Measurements from ENCODE around the gene AMBRA1.

The AMBRA1 gene

DNA sequence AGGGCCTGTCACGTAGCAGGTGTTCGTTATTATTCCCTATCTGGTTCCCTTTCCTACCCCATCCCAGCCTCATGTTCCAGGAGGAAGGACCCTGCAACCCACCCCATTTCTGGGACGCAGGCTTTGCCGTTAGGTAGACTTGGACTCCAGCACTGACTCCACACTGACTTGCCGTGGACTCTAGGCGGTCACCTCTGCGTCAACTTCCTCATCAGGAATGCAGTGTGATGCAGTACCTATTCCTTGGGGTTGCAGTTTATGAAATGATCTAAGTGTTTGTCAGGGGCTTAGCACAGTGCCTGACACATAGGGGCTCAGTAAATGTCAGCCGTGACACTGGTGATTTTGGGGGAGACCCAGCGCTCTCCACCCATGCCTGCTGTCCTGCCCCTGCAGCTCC lies 229.8 kb downstream of the AMBRA1 start:
- DNase-seq: no peak

DNA sequence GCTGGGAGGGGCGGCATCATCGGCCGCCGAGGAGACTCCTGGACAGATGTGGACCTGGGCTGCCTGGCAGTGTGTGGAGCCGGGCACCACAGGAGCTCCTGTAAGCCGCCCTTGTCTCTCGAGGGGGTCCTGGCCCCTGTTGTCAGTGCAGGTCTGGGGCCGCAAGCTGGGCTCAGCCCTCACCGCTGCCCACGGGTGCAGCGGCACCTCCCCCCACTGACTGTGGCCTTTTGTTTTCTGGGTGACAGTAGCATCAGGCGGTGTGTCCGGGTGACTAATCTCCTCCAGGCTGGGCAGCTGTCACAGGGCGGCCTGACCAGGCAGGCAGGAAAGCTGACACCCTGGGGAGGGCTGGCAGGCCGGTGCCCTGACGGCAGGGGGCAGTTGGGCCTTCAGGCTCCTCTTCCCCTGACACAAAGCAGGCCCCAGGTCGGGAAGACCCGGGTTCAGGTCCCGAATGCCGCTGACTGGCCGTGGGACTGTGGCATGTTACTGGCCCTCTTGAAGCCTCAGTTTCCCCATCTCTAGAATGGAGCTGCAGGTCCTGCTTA lies 230.3 kb downstream of the AMBRA1 start:
- DNase-seq: peak; percentile 56

DNA sequence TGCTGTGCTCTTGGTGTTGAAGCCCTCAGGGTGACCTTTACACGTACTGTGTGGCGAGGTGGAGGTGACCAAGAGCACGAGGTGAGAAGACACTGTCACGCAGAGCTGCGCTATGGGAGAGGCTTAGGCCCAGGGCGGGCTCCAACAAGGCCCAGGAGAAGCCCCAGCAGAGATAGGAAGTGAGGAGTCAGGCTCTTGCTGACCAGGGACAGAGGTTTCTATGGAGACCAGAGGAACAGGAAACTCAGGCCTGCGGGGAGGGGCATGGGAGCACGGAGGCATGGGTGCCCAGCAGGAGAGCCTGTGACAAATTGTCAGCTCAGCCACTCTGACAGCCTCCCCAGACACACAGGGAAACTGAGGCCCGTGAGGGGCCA lies 230.8 kb downstream of the AMBRA1 start:
- DNase-seq: peak; percentile 80

DNA sequence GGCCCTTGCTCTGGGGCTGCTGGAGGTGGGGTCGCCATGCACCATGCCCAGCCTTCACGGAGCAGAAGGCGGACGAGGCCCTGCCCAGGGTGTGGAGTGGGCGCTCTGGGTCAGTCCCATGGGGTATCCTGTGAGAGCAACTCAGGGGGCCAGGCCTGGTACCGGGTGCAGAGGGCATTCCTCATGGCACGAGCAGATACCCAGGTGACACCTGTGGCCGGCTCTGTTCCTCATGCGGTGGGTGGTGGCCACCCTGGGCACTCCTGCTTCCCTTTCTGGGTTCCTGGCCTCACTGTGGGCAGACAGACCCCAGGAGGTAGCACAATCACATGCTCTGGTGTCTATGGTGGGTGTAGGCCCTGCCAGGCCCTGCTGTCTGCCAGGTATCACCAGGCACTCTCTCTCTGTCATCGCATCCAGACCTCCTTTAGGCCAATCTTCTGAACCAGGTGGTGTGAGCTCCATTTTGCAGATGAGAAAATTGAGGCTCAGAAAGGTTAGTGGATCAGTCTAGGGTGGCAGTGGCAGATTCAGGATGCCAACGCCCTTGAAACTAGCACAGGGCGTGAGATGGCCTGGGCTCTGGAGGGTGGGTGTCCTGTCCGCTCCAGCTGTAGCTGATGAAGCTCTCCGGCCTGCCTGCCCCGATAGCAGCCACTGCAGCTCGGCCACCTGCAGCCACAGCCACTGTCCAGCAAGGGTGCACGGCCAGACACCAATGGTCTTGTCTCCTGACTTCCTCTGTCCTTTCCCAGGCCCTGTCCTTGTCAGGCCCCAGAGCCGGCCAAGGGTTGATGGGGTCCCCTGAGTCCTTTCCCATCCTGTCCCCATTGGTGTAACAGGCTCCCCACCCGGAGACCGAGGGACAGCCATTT lies 231.4 kb downstream of the AMBRA1 start:
- DNase-seq: no peak

DNA sequence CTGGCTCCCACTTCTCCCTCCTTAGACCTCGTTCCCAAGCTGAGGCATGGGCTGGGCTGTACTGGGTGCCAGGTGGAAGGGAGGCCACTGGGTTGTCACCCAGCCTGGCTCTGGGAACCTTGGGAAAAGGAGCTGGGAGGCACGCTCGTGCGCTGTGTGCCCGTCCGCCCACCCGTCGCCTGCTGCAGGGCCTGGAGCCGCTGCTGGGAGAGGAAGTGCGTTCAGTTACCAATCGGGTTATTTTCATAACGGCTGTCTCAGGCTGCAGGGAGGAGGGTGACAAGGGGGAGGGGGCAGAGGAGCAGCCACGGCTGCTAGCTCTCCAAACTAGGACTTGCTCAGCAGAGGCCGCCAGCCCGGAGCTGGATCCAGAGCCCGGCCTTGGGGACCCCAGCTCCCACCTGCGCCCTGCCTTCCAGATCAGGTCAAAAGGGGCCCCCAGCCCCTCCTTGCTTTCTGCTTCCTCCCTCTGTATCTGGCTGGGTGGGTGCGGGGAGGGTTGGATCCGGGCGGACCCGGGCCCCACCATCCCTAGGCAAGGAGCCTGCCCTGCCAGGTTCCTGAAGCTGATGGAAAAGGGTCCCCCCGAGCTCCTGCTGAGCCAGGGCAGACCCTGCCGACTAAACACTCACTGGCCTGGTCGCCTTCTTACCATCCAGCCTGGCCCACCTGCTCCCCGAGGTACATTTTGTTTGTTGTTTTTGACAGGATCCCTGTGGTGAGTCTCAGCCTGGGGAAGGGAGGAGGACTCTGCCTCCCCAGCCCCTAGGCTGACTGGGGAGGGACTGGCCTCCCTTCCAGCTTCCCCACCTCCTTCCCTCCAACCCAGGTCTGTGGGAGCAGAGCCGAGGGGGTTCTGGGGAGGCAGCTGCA lies 232.3 kb downstream of the AMBRA1 start:
- peak; percentile 54 for DNase-seq

DNA sequence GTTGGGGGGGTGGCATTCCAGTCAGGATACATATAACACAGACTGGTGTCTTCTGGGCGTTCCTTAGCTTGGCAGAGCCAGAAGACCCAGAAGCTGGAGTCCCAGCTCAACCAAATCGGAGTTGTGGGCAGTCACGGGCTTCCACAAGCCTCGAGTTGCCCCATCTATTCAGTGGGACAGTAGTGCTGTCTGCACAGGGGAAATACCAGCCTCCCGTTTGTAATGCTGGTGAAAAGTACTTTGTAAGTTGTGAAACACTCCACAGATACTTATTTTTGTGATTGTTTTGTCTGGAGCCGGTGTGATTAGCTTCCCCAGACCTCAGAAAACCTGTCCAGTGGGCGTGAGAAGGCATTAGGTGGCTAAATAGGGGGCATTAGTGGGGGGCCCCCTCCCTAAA lies 232.9 kb downstream of the AMBRA1 start:
- no peak for DNase-seq

DNA sequence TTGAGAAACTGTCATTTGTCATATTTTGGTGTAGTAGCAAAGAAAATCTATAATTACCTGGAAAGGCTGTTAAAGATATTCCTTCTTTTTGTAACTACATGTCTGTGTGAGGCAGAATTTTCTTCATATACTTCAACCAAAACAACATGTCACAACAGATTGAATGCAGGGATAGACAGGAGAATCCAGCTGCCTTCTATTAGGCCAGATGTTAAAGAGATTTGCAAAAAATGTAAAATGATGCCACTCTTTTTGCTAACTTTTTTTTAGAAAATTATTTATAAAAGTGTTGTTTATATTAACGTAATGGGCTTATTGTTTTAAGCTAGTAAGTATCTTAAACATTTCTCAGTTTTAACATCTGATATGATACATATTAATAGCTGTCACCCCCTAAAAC lies 233.9 kb downstream of the AMBRA1 start:
- DNase-seq: no peak

DNA sequence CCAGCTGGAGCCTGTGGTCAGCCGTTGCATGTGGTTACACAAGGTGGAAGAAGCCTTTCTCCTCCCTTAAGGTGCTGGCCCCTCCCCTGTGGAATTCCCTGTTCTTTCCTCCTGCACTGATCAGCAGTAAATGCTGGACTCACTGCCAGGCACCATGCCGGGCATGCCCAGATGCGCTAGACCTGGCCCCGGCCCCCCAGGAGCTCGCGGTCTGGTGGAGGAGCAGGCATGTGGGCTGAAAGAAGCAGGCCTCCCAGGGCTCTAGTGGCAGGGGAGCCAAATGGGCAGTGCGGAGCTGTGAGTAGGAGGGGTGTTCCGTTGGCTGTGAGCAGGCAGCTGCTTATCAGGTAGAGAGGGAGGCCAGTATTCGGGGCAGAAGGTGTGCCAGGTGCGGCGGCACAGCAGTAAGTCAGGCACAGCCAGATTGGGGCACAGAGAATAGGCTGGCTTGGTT lies 236.3 kb downstream of the AMBRA1 start:
- DNase-seq: peak; percentile 57

DNA sequence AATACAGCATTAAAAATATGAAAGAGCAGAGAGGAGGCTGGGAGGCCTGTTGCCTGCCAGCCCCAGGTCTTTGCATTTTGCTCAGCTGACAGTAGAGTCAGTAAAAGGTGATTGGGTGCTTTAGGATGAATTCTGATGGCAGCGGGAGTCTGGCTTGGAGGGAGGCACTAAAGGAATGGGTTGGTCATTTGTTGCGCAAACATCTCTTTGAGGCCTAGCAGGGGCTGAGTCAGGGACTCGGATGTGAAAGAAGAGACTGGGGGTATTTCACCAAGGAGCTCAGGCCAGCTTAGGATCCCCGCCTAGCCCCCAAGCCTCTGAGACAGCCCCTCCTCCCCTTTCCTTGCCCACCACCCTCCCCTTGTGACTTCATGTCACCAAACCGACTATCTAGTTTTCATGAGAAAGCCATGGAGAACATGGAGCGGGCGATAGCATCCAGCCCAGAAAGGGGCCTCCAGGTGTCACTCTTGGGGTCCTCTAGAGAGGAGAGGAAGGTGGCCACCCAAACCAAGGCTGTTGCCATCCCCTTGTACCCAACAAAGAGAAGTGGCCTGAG lies 236.8 kb downstream of the AMBRA1 start:
- peak; percentile 57 for DNase-seq

DNA sequence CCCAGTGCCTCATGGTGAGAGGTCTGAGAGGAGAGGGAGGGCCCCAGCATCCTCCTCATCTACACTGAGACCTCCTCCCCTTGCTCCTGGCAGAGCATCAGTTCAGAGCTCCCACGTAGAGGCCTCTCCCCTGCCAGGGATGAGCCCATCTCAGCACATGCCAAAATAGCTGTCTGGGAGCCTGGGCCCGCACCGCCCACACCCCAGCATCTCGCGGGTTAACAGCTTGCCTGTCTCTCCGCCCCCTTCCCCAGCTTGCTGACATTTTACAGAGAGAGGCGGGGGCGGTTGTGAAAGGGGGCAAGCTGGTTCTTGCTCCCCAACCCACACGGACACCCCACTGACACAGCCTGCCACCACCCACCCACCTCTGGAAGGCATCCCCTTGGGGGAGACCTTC lies 240.1 kb downstream of the AMBRA1 start:
- DNase-seq: no peak

DNA sequence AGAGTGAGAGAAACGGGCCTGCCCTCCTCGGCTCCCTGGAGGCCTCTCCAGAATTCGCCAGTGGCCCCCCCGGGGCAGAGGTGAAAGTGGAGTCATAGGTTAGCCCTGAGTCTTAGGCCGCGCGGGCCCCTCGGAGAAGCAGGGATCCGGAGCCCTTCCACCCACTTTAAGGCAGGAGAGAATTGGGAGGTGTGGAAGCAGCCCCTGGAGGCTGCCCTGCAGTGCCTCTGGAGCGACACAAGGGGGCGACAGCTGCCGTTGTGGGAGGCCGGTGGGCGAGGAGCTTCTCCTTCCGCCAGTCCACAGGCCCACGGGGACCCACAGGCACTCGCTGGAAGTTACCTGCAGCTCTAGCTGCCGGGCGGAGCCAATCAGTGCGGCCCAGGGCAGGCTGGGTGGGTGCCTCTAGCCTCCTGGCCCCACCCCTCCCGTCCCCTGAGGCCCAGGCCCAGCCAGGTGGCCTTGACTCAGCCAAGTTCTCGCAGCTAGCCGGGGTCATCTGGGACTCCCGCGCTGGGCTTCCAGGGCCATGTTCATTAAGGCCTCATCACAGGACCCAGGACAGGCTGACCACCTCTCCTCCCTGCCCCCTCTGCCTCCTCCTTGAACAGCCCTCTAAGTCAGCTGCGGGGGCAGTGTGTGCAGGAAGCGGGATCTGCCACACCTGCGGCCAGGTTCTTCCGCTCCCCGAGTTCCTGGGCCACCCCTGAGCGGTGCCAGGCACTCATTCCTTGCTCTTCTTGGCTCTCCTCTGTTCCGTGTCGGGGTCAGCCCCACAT lies 241.6 kb downstream of the AMBRA1 start:
- peak; percentile 92 for DNase-seq

DNA sequence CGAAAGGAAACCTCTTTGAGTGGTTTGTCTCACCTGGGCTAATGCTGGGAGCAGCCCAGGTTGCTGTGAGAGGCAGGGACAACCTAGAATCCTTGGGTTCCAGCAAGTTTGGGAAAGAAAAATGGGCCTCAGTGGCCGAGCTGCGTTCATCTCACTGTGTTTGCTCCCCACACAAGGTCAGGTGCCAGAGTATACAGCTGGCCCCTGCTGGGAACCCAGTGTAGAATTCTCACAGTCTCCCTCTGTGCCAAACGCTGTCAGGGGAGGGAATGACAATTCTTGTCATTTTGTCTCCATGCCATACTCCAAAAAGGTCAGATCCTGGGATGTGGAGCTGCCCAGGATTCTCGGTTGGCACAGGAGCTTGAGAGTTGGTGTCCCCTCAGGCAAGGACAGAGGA lies 242.2 kb downstream of the AMBRA1 start:
- no peak for DNase-seq

DNA sequence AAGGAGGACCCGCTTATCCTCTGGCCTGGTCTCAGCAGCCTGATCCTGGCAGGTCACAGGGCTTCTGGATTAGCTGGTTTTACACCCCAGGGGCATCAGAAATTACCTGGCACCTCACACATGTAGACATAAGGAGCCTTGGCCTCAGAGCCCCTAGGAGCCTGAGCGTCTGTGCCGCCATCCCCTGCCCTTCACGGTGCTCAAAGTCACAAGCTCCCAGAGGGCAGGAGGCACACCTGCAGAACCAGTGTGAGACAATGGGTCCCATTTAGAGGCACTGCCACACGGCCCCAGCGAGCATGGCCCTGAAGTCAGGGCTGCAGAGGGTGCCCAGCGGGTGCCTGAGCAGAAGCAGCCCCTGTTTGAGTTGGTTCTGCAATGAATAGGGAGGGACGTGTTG lies 242.7 kb downstream of the AMBRA1 start:
- DNase-seq: no peak

DNA sequence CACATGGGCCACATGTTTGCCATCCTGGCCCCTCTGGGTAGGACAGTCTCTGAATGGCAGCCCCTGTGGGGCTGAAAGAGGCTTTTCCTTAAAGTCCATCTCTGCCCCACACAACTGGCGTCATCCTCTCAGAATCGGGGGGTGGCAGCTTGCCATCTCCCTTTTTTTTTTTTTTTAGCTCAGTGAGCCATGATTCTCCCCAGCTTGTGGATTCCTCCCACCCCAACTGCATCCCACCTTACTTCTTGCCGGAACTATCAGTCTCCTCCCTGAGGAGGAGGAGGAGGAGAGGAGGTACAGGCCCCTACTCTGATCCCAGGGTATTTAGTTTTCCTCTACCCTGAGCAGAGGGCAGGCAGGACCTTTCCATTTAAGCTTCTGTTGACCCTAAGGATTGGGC lies 243.1 kb downstream of the AMBRA1 start:
- no peak for DNase-seq

DNA sequence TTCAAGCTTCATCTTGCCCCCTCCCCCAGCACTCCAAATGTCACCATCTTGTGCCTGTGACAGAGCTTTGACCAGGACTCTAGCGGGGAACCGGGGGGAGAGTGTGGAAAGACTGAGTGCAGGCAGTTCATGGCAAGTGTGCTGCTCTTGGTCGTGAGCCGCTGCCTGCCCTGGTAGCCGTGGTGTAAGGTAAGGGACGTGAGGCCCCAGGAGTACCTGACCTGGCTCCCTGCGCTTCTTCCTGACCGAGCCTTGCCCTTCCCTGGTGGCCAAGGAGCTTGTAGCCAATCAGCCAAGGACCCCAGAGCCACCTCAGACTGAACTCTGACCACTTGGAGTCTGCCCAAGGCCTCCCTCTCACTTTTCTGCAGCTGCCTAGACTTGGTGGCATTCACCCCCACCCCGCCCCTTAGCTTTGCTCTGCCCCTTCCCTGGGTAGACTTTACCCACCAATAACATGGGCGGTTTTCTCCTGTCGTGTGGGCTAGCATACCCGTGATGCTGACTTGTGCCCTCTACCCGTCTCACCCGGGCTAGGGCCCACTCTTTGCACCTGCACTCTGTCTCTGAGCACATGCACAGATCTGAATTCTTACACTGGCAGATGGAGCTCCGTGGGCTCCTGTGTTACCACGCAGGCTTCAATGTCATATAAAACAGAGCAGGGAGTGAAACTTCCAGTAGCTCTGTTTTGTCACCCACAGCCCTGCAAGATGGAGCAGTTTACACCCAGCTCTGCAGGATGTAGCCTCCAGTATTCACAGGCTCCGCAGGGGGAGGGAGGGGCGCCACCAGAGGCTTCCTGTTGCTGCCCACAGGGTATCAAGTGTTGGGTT lies 245.0 kb downstream of the AMBRA1 start:
- no peak for DNase-seq

DNA sequence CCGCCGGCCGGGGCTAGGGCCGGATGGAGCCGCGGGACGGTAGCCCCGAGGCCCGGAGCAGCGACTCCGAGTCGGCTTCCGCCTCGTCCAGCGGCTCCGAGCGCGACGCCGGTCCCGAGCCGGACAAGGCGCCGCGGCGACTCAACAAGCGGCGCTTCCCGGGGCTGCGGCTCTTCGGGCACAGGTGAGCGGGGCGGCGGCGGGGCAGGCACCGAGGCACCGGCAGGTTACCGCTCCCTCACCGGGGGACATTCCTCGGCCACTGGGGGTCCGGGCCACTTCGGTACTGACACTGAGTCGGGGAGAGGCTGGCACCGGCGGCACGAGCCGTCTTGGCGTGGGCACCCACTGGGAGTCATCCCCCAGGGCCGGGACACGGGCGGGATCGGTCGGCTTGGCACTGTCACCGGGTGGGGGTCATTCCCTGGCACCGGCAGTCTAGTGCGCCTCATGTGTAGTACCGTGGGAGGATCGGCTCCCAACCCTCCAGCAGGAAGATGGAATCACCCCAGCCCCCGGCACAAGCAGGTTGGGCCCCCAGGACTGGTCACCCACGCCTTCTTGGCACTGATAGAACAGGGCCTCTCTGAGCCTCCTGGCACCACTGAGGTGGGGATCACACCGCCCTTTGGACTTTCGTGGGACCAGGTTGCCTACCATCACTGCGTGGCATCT lies 246.0 kb downstream of the AMBRA1 start:
- DNase-seq: no peak

DNA sequence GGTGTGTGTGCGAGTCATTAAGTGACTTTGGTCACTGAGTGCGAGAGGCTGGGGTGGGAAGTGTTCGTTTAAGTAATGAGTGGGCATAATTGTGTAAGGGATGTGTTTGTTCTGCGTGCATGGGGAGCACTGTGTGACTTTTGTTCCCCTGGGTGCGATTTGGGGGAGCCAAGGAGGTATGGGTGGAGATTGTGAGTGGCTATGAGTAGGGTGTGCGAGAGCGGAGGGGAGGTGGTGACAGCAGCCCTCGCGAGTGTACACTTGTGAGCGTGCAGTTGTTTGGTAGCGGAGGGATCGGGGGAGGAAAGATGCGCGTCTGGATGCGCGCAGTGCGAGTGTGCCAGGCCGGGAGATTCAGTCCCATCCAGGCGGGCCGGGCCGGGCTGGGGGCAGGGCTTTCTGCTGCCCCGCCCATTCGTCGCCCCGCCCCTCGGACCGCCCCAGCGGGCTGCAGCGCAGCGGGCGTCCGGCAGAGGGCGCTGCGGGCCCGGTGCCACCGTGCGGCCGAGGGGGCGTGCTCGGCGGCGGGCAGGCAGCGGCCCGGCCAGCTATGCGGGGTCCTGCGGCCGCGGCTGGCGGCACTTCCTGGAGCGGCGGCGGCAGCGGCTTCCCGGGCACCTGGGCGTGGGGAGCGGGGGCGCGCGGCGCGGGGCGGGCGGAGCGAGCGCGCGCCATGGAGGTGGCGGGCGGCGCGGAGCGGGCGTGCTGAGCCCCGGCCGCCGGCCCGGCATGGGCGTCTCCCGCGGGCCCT lies 246.8 kb downstream of the AMBRA1 start, which contains the start of gene DGKZ:
Gene DGKZ, plus strand, starts transcription at position 578 of the 751 bp plus-strand sequence. CDS start 197 bp downstream, outside the sequence.
- peak; percentile 93 for DNase-seq

Measured in islet precursor cell (in vitro differentiated cells).